Measurements from ENCODE around the gene DOK1. TPM values are rescaled to one million over a fixed set of nuclear protein-coding genes. Genes with fewer than 3 reads are reported as not detected.

DOK1 gene
- total RNA-seq, 1 experiment from 2014 or later: 4.7 TPM

DNA sequence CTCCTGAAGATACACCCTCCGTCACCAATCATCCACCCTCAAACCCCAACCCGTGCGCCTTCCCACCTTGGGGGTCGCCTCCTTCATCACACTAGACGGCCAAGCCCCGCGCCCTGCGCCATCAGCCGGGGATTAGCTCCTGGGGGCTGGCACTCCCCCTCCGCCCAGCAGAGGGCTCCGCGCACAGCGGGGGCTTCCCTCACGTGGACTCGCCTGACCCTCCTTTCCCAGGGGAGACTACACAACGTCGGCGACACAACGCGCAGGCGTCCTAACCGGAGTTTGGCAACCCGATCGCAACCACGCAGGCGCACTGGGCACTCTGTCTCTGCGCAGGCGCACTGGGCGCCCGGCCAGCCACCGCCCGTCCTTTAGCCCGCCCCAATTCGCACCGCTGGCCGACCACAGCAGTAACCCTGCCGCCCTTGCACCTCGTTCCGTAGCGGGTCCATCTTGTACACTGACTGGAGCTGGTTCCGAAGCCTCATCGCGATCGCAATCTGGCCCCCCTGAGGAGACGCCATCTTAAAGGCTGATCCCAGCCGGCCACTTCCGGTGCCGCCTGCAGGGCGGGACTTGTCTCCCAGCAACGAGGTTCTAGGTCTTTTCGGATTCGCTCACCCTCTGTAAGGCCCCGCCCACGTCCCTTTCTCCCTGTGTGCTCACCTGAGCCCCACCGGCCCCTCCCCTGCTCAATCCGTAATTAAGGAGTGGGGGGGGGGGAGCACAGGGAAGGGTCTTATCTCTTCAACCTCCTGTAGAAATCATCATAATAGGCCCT lies 47.2 kb upstream of the DOK1 start, which contains the start of gene PCGF1:
Gene PCGF1, minus strand, starts transcription at position 551 of the 781 bp plus-strand sequence. Its CDS starts 27 bp downstream, at position 524.
- Histone ChIP-seq H2AFZ (ENCODE audit: low read length) (peak within 1 kb of the TSS; percentile 84), H3K4me2 (ENCODE audit: low read length) (peak within 1 kb of the TSS; percentile 93), H3K4me1 (ENCODE audit: insufficient read depth, low read length) (peaks cover 18% of the 10 kb centered on the region), H3K4me3 (ENCODE audit: low read length) (peak within 1 kb of the TSS; percentile 95), H3K27me3 (ENCODE audit: low read length) (no peaks in the 10 kb centered on the region), H3K79me2 (ENCODE audit: low read length) (peaks cover 22% of the 10 kb centered on the region), H3F3A (ENCODE audit: low read length, unreplicated experiment) (no peaks in the 10 kb centered on the region), H4K20me1 (ENCODE audit: low read length) (no peaks in the 10 kb centered on the region), H3K9me2 (replicated peaks; ENCODE audit: low read length) (no peaks in the 10 kb centered on the region), H3K9ac (ENCODE audit: low read length) (peak within 1 kb of the TSS; percentile 99), H3K9me3 (ENCODE audit: low read length) (no peaks in the 10 kb centered on the region), H3K27ac (ENCODE audit: low read length) (peak within 1 kb of the TSS; percentile 94), H3K36me3 (ENCODE audit: low read depth, low read length) (peaks cover 7% of the 10 kb centered on the region)
- ChIA-PET CTCF (no interaction called here), POLR2A (ENCODE audit: unreplicated experiment) (interaction anchor here (0.5 kb wide), 1 partner anchor 1122 kb away, joined by 7 read pairs; the partner anchor contains the start of gene ALMS1)
- BruUV-seq (replicated peaks): no TSS peak
- DNase-seq (peak; percentile 99), ATAC-seq (peak; percentile 93)
- no peak for TF ChIP-seq EZH2phosphoT487 (IDR thresholded peaks at IDR 0.05; ENCODE audit: borderline replicate concordance, low read length)
- TF ChIP-seq, protein P1, sequence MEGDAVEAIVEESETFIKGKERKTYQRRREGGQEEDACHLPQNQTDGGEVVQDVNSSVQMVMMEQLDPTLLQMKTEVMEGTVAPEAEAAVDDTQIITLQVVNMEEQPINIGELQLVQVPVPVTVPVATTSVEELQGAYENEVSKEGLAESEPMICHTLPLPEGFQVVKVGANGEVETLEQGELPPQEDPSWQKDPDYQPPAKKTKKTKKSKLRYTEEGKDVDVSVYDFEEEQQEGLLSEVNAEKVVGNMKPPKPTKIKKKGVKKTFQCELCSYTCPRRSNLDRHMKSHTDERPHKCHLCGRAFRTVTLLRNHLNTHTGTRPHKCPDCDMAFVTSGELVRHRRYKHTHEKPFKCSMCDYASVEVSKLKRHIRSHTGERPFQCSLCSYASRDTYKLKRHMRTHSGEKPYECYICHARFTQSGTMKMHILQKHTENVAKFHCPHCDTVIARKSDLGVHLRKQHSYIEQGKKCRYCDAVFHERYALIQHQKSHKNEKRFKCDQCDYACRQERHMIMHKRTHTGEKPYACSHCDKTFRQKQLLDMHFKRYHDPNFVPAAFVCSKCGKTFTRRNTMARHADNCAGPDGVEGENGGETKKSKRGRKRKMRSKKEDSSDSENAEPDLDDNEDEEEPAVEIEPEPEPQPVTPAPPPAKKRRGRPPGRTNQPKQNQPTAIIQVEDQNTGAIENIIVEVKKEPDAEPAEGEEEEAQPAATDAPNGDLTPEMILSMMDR (conservative IDR thresholded peaks at IDR 0.05; ENCODE audit: low read depth, low read length): 0 out of 2 replicates have a peak, but pooled peaks have one; percentile 17
- intact Hi-C loops (cut with micrococcal nuclease): loop anchor here (1.0 to 2.0 kb wide), 3 partner anchors 22 to 53 kb away; partner anchors contain the start of genes AUP1, HTRA2, INO80B and TTC31

DNA sequence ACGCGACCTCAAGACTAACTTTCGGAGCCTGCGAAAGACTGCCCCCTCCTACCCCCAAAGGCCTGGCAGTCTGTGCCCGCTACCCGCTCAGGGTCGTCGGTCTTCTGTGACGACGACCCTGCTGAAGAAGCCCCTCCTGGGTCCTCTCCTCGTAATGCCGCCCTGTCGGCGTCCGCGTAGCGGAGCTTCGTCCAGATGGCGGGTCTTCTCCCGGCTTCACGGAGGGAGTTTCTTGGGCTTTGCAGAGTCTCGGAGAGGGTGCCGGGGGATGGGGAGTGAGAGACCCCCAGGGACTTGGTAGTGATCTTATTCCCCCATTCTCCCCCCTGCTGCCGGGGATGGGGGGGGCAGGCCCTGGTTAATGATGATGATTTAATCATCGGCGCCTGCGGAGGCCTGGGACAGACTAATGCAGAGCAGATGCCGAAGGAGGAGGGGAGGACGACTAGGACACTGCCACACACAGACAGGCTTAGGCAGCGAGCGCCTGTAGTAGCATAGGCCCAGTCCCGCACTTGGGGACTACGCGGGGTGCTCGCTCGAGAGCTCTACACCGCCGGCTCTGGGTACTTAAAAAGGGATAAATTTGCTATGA lies 46.5 kb upstream of the DOK1 start:
- Histone ChIP-seq H3K9ac (ENCODE audit: low read length) (peak overlapping the region; percentile 99), H3K27me3 (ENCODE audit: low read length) (no peaks in the 10 kb centered on the region), H3K4me2 (ENCODE audit: low read length) (peak overlapping the region; percentile 93), H3K79me2 (ENCODE audit: low read length) (peaks cover 22% of the 10 kb centered on the region), H3K9me3 (ENCODE audit: low read length) (no peaks in the 10 kb centered on the region), H3K27ac (ENCODE audit: low read length) (peak overlapping the region; percentile 94; the same call in 1 of the 2 replicates), H3K4me1 (ENCODE audit: insufficient read depth, low read length) (peaks cover 18% of the 10 kb centered on the region), H2AFZ (ENCODE audit: low read length) (peak overlapping the region; percentile 84), H4K20me1 (ENCODE audit: low read length) (no peaks in the 10 kb centered on the region), H3F3A (ENCODE audit: low read length, unreplicated experiment) (no peaks in the 10 kb centered on the region), H3K9me2 (replicated peaks; ENCODE audit: low read length) (no peaks in the 10 kb centered on the region), H3K36me3 (ENCODE audit: low read depth, low read length) (peaks cover 7% of the 10 kb centered on the region), H3K4me3 (ENCODE audit: low read length) (peak overlapping the region; percentile 95)
- ChIA-PET CTCF (no interaction called here), POLR2A (ENCODE audit: unreplicated experiment) (no interaction called here)
- TF ChIP-seq EZH2phosphoT487 (IDR thresholded peaks at IDR 0.05; ENCODE audit: borderline replicate concordance, low read length) (no peak), EZH2 (IDR thresholded peaks at IDR 0.05; ENCODE audit: low read length, unreplicated experiment) (no peak)
- TF ChIP-seq, protein P1 (conservative IDR thresholded peaks at IDR 0.05; ENCODE audit: low read depth, low read length): no peak
- TSS peak; percentile 89 for BruUV-seq (replicated peaks)
- DNase-seq: peak; percentile 39
- intact Hi-C loops (cut with micrococcal nuclease): loop anchor here (1.0 to 2.0 kb wide), 3 partner anchors 21 to 53 kb away; partner anchors contain the start of genes AUP1, HTRA2, INO80B and TTC31
- peak; percentile 62 for ATAC-seq
